Caco-2 (cell line): ENCODE measurements around the gene PLK5. TPM values are rescaled to one million over a fixed set of nuclear protein-coding genes. Genes with fewer than 3 reads are reported as not detected.

Experiments
- BruUV-seq: library from RNA; stranded (reverse); fragments of 400-500 nt; replicated peaks from 2 replicates; lab custom pipeline; 2021; lab: Mats Ljungman, UMichigan
- CTCF ChIA-PET: fragments of 300-600 bp; sonication (Branson Sonifier 250); formaldehyde crosslinking; loops from one replicate; lab custom pipeline; 2022; ENCODE audit warnings: antibody characterized with exemption; lab: Charles Lee
- POLR2A ChIA-PET: fragments of 300-600 bp; sonication (Branson Sonifier 250); formaldehyde crosslinking; loops from one replicate; lab custom pipeline; 2022; ENCODE audit warnings: antibody characterized with exemption; lab: Charles Lee
- DNase-seq, 2 experiments: peaks; one replicate each; pipeline versions ENCODE4 v3.0.0 to v3.0.0-alpha.2; 2020 to 2022
- H3K27me3 ChIP-seq: replicated peaks from 2 replicates; pipeline ENCODE4 v1.6.0; 2011; ENCODE audit warnings: low read length; ENCODE audit not compliant: control insufficient read depth, insufficient read depth
- H3K36me3 ChIP-seq: 2 replicates; pipeline ENCODE4 v1.5.1; 2011; ENCODE audit warnings: low read length; ENCODE audit not compliant: control insufficient read depth, insufficient read depth
- H3K4me1 ChIP-seq: fragments of 250-450 bp; sonication (Bioruptor Pico); 2 replicates; pipeline ENCODE4 v1.5.1; 2020; ENCODE audit warnings: mild to moderate bottlenecking
- H3K4me3 ChIP-seq: 2 replicates; pipeline ENCODE4 v1.5.1; 2011; ENCODE audit warnings: low read depth, mild to moderate bottlenecking, control low read depth, low read length
- H3K9me3 ChIP-seq: fragments of 250-450 bp; sonication (Bioruptor Pico); 2 replicates; pipeline ENCODE4 v1.5.1; 2020; ENCODE audit warnings: mild to moderate bottlenecking, moderate library complexity
- H3K27ac Mint-ChIP-seq: one replicate; pipeline ENCODE4 v1.8.0; 2022; ENCODE audit warnings: mixed read lengths; ENCODE audit not compliant: unreplicated experiment
- H3K27me3 Mint-ChIP-seq: one replicate; pipeline ENCODE4 v1.8.0; 2022; ENCODE audit warnings: mixed read lengths; ENCODE audit not compliant: insufficient read depth, unreplicated experiment
- H3K36me3 Mint-ChIP-seq: one replicate; pipeline ENCODE4 v1.8.0; 2022; ENCODE audit warnings: mild to moderate bottlenecking, mixed read lengths; ENCODE audit not compliant: insufficient read depth, unreplicated experiment
- H3K4me1 Mint-ChIP-seq: one replicate; pipeline ENCODE4 v1.8.0; 2022; ENCODE audit warnings: low read depth, mixed read lengths; ENCODE audit not compliant: unreplicated experiment
- H3K4me3 Mint-ChIP-seq: one replicate; pipeline ENCODE4 v1.8.0; 2022; ENCODE audit warnings: mild to moderate bottlenecking, moderate library complexity, mixed read lengths; ENCODE audit not compliant: unreplicated experiment
- H3K9me3 Mint-ChIP-seq: one replicate; pipeline ENCODE4 v1.8.0; 2022; ENCODE audit warnings: mixed read lengths; ENCODE audit not compliant: unreplicated experiment
- CTCF ChIP-seq, 2 experiments: fragments of 200-600 bp in 1 of 2; IDR thresholded peaks; 1 replicate in 1 of 2; 2 replicates in 1 of 2; pipeline versions ENCODE4 v1.5.1 to v1.8.0; 2011 to 2022; ENCODE audit warnings: antibody characterized with exemption in 1 of 2, control low read depth in 1 of 2, inconsistent platforms in 1 of 2, low read depth in 1 of 2, low read length in 1 of 2, mild to moderate bottlenecking in 1 of 2, moderate library complexity in 1 of 2; ENCODE audit not compliant: insufficient read depth in 1 of 2, severe bottlenecking in 1 of 2, unreplicated experiment in 1 of 2
- intact Hi-C: fragments of 100-400 bp; cut with micrococcal nuclease; formaldehyde crosslinking; loops from one replicate; pipeline ENCODE4 v1.10.0; 2022; ENCODE audit not compliant: unreplicated experiment
- total RNA-seq: library from RNA; stranded (reverse); gene quantifications from 2 replicates; pipeline ENCODE4 v1.2.3, GENCODE V29; 2022

The PLK5 gene
- total RNA-seq, 1 experiment from 2014 or later: not detected

GRCh38 chr19:1511318-1512317, 12.3 kb upstream of the PLK5 start:
- no peak for DNase-seq
- POLR2A ChIA-PET: no interaction called here
- Mint-ChIP-seq H3K9me3 (no peaks in the 10 kb centered on the region), H3K27ac (no peak overlapping the region), H3K4me1 (peaks cover 6% of the 10 kb centered on the region), H3K4me3 (peak overlapping the region; percentile 73), H3K27me3 (no peaks in the 10 kb centered on the region), H3K36me3 (peaks cover 20% of the 10 kb centered on the region)
- Histone ChIP-seq H3K9me3 (no peaks in the 10 kb centered on the region), H3K36me3 (peaks cover 1% of the 10 kb centered on the region; the same call in 1 of the 2 replicates), H3K27me3 (no peaks in the 10 kb centered on the region), H3K4me3 (peak overlapping the region; percentile 91), H3K4me1 (peaks cover 34% of the 10 kb centered on the region)
- intact Hi-C loops: loop anchor here (2.0 kb wide), 1 partner anchor 21 kb away; the partner anchor contains the start of genes PCSK4 and REEP6
- CTCF ChIA-PET: no interaction called here
- no TSS peak for BruUV-seq
- no peak for TF ChIP-seq CTCF (IDR thresholded peaks at IDR 0.05; ENCODE audit: insufficient read depth in 1 of 2, low read depth in 1 of 2, low read length in 1 of 2, severe bottlenecking in 1 of 2, unreplicated experiment in 1 of 2)

DNA sequence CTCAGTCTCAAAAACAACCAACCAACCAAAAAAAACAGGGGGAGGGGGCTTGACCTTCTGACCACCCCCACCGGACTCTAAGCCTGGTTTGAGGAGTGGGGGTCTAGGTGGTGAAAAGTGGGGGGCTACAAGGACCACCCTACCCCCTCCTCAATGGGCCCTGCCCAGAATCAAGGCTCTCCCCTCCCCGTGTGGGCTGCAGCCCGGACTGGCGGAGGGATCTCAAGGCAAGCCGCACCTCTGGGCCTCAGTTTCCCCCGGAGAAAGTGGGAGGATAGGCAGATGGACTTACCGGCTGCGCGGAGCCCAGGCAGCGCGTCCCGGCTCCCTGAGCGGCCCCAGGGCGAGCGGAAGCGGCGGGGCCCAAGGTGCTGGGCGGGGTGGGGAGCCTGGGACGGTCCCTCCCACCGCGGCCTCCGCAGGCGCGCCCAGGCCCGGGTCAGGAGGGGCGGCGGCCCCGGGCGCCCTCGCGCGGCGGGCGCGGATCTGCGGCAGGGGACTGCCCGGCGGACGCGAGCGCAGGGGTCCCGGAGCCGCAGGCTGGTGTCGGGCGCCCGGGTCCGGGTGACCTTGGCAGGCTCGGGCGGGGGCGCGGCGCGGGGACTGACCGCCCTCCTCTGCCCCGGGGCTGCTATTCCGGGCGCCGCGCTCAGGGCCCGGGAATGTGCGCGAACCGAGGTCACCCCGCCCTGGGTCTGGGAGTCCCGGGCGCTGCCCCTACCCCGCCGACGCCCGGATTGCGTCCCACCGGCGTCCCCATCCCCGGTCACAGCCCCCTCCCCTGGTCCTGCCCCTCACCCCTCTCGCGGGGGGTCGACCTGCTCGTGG, 11.0 kb upstream of the PLK5 start, which contains the start of gene ADAMTSL5:
ADAMTSL5 (minus strand) TSS at position 349 of the 828 bp plus-strand sequence. CDS start 2,076 bp downstream, outside the sequence.
- Mint-ChIP-seq H3K27ac (peak within 1 kb of the TSS; percentile 78), H3K4me1 (peaks cover 6% of the 10 kb centered on the region), H3K9me3 (no peaks in the 10 kb centered on the region), H3K4me3 (peak within 1 kb of the TSS; percentile 73), H3K27me3 (no peaks in the 10 kb centered on the region), H3K36me3 (peaks cover 10% of the 10 kb centered on the region)
- H3K27me3 ChIP-seq: no peaks in the 10 kb centered on the region
- POLR2A ChIA-PET: interaction anchor here (0.5 kb wide), 1 partner anchor 22 kb away, joined by 4 read pairs; the partner anchor contains the start of gene REEP6
- peak within 1 kb of the TSS; percentile 91 for H3K4me3 ChIP-seq
- H3K4me1 ChIP-seq: peaks cover 28% of the 10 kb centered on the region
- CTCF ChIA-PET: no interaction called here
- intact Hi-C loops: loop anchor here (2.0 kb wide), 1 partner anchor 22 kb away; the partner anchor contains the start of genes PCSK4 and REEP6
- peak in 1 of 2 experiments; percentile 27 for TF ChIP-seq CTCF (IDR thresholded peaks at IDR 0.05; ENCODE audit: insufficient read depth in 1 of 2, low read depth in 1 of 2, low read length in 1 of 2, severe bottlenecking in 1 of 2, unreplicated experiment in 1 of 2)
- H3K36me3 ChIP-seq: peaks cover 1% of the 10 kb centered on the region; the same call in 1 of the 2 replicates
- BruUV-seq: no TSS peak
- no peaks in the 10 kb centered on the region for H3K9me3 ChIP-seq
- peak; percentile 75 to 83 for DNase-seq
